Thyroid gland (tissue), 4 donors: ENCODE results near the gene DDX17. TPM values are rescaled to one million over a fixed set of nuclear protein-coding genes. Genes with fewer than 3 reads are reported as not detected.

Experiments
- DNase-seq, 2 donors: peaks; one replicate each; pipeline ENCODE4 v3.0.0-alpha.2; 2019
- H3K27ac ChIP-seq, 3 donors: fragments of 200-600 bp; sonication (generic); 1 replicate in 2 of 3; 2 replicates in 1 of 3; pipeline ENCODE4 v1.5.1; 2016 to 2019; ENCODE audit warnings: mild to moderate bottlenecking in 1 of 3, moderate library complexity in 1 of 3
- H3K27me3 ChIP-seq: fragments of 200-600 bp; sonication (generic); one replicate; pipeline ENCODE4 v1.5.1; 2019
- H3K36me3 ChIP-seq, 2 donors: fragments of 200-600 bp; sonication (generic); one replicate each; pipeline ENCODE4 v1.5.1; 2016 to 2019
- H3K4me1 ChIP-seq, 2 donors: fragments of 200-600 bp; sonication (generic); one replicate each; pipeline ENCODE4 v1.5.1; 2017 to 2019
- H3K4me3 ChIP-seq, 3 donors: fragments of 200-600 bp; sonication (generic); replicated peaks in 1 of 3; 1 replicate in 2 of 3; 2 replicates in 1 of 3; pipeline ENCODE4 v1.5.1; 2016; ENCODE audit warnings: mild to moderate bottlenecking in 1 of 3
- H3K9me3 ChIP-seq: fragments of 200-600 bp; sonication (generic); one replicate; pipeline ENCODE4 v1.5.1; 2017
- CTCF ChIP-seq, 6 experiments: fragments of 200-600 bp in 3 of 6; fragments of 450-650 bp in 3 of 6; sonication (generic) in 3 of 6; IDR thresholded peaks; one replicate each; pipeline ENCODE4 v1.5.1; 2016 to 2019; ENCODE audit warnings: antibody characterized with exemption in 6 of 6, mild to moderate bottlenecking in 2 of 6, inconsistent platforms in 1 of 6, moderate library complexity in 1 of 6
- POLR2A ChIP-seq, 2 donors: fragments of 450-650 bp; IDR thresholded peaks; one replicate each; pipeline ENCODE4 v1.6.1; 2017; ENCODE audit warnings: antibody characterized with exemption in 2 of 2, mild to moderate bottlenecking in 2 of 2, moderate library complexity in 1 of 2
- WGBS, 2 donors: methylation state at CpG; one replicate each; pipeline ENCODE4 v1.1.5; 2017; 5-methylcytosine and 5-hydroxymethylcytosine counted together
- intact Hi-C: fragments of 100-400 bp; cut with DNase I; formaldehyde crosslinking; loops from one replicate; pipeline ENCODE4 v1.15.1; 2023
- total RNA-seq, 4 donors: library from RNA; depleted of rRNA; stranded (reverse); fragments of >200 nt; gene quantifications; one replicate each; pipeline ENCODE4 v1.2.3, GENCODE V29; 2016

The DDX17 gene
- total RNA-seq, 4 donors from 2014 or later, result 594 to 1,014 (median 833) TPM

- H3K27ac ChIP-seq, result no peak overlapping the region
- no peaks in the 10 kb centered on the region for H3K27me3 ChIP-seq
- 83 to 84% methylated on average over 14 of the region's 14 CpGs for WGBS, 2 donors
- no peaks in the 10 kb centered on the region for H3K9me3 ChIP-seq
- no peak overlapping the region for H3K4me3 ChIP-seq
- no peak for DNase-seq
- intact Hi-C loops, result no loop called here
- H3K36me3 ChIP-seq, result no peaks in the 10 kb centered on the region
- no peak for TF ChIP-seq CTCF (IDR thresholded peaks at IDR 0.05)
- TF ChIP-seq POLR2A (IDR thresholded peaks at IDR 0.05), result no peak
- H3K4me1 ChIP-seq, result no peaks in the 10 kb centered on the region
Observed at GRCh38 chr22:38440747-38441350, 65.3 kb downstream of the DDX17 start.

- H3K4me1 ChIP-seq, result no peaks in the 10 kb centered on the region
- H3K27ac ChIP-seq, result no peak overlapping the region
- no peaks in the 10 kb centered on the region for H3K36me3 ChIP-seq
- no peaks in the 10 kb centered on the region for H3K9me3 ChIP-seq
- no peak for TF ChIP-seq CTCF (IDR thresholded peaks at IDR 0.05)
- TF ChIP-seq POLR2A (IDR thresholded peaks at IDR 0.05), result no peak
- no peaks in the 10 kb centered on the region for H3K27me3 ChIP-seq
- no peak for DNase-seq
- 92 to 96% methylated on average over 9 of the region's 9 CpGs for WGBS, 2 donors
- intact Hi-C loops, result no loop called here
- H3K4me3 ChIP-seq, result no peak overlapping the region
Observed at GRCh38 chr22:38437416-38437815, 68.7 kb downstream of the DDX17 start.

- DNase-seq, result no peak
- no peaks in the 10 kb centered on the region for H3K36me3 ChIP-seq
- H3K4me3 ChIP-seq, result no peak overlapping the region
- no peaks in the 10 kb centered on the region for H3K4me1 ChIP-seq
- H3K27me3 ChIP-seq, result no peaks in the 10 kb centered on the region
- 83 to 87% methylated on average over 12 to 15 of the region's 15 CpGs for WGBS, 2 donors
- H3K27ac ChIP-seq, result no peak overlapping the region
- H3K9me3 ChIP-seq, result no peaks in the 10 kb centered on the region
- intact Hi-C loops, result no loop called here
- TF ChIP-seq POLR2A (IDR thresholded peaks at IDR 0.05) (no peak), CTCF (IDR thresholded peaks at IDR 0.05) (no peak)
Observed at GRCh38 chr22:38436629-38437395, 69.3 kb downstream of the DDX17 start.

- H3K27me3 ChIP-seq, result no peaks in the 10 kb centered on the region
- no peaks in the 10 kb centered on the region for H3K9me3 ChIP-seq
- no peaks in the 10 kb centered on the region for H3K36me3 ChIP-seq
- no peaks in the 10 kb centered on the region for H3K4me1 ChIP-seq
- no peak overlapping the region for H3K4me3 ChIP-seq
- TF ChIP-seq CTCF (IDR thresholded peaks at IDR 0.05) (no peak), POLR2A (IDR thresholded peaks at IDR 0.05) (no peak)
- DNase-seq, result no peak
- H3K27ac ChIP-seq, result no peak overlapping the region
- intact Hi-C loops, result no loop called here
- WGBS, 2 donors, result 65 to 76% methylated on average over 4 of the region's 4 CpGs
Observed at GRCh38 chr22:38435965-38436364, 70.1 kb downstream of the DDX17 start.

- Histone ChIP-seq H3K4me1 (no peaks in the 10 kb centered on the region), H3K4me3 (no peak overlapping the region), H3K27ac (no peak overlapping the region), H3K36me3 (no peaks in the 10 kb centered on the region), H3K9me3 (no peaks in the 10 kb centered on the region), H3K27me3 (no peaks in the 10 kb centered on the region)
- TF ChIP-seq CTCF (IDR thresholded peaks at IDR 0.05) (no peak), POLR2A (IDR thresholded peaks at IDR 0.05) (no peak)
- intact Hi-C loops, result no loop called here
- DNase-seq, result no peak
- 78 to 90% methylated on average over 4 of the region's 4 CpGs for WGBS, 2 donors
Observed at GRCh38 chr22:38435010-38435409, 71.1 kb downstream of the DDX17 start.
